HG03432 (cell line): ENCODE measurements around the gene RIMBP3C.
A peak's percentile ranks its signal among the peaks of the same experiment; 100 is the strongest.
"Not testable (repeated sequence)": the region's sequence is repeated elsewhere in the genome, so short reads cannot be mapped to it uniquely, and the experiment has no call there.

ENCODE experiments used
- ATAC-seq: cut with Tn5 transposase; IDR thresholded peaks from one replicate; pipeline ENCODE4 v1.9.1; 2021; ENCODE audit warnings: mild to moderate bottlenecking, moderate library complexity; ENCODE audit not compliant: unreplicated experiment

RIMBP3C gene

DNA sequence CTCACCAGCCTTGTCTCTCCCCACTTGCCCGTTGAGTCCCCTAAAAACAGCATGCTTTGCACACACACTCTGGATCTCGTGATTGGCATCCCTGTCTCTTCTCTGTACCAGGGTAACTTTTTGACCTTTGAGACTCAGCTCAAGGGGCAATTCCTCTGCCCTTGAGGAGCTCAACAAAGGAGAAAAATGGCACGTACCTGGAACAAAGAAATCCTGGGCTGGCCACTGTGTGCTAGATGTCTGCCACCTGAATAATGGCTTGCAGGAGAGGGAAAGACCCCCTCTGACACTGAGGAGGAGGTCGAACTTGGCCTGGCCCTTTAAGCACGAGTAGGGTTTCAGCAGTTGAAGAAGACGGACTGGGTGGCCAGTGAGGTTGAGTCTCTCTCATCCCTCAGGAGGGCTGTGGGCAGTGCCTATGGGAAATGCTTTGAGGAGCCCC, 22.1 kb upstream of the RIMBP3C start:
- ATAC-seq: no peak

DNA sequence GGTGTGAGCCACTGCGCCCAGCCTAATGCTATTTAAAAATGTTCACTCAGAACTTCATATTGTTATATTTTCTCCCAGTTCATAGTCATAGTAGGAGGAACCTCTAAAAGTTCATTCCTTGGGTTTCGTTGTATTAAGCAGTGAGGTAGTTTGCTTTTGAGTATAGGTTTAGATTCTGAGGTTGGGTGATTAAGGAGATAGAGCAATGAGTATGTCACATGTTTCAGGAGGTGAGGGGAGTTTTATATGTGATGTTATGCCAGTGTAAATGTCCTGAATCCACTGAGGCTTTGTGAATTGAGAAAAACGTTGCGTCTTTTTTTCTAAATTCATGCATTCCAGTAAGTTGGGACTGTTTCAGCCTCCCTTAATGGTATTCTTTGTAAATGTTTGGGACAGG, 20.4 kb upstream of the RIMBP3C start:
- no peak for ATAC-seq

GRCh38 chr22:21570398-21570797, 19.1 kb upstream of the RIMBP3C start:
- ATAC-seq: no peak

DNA sequence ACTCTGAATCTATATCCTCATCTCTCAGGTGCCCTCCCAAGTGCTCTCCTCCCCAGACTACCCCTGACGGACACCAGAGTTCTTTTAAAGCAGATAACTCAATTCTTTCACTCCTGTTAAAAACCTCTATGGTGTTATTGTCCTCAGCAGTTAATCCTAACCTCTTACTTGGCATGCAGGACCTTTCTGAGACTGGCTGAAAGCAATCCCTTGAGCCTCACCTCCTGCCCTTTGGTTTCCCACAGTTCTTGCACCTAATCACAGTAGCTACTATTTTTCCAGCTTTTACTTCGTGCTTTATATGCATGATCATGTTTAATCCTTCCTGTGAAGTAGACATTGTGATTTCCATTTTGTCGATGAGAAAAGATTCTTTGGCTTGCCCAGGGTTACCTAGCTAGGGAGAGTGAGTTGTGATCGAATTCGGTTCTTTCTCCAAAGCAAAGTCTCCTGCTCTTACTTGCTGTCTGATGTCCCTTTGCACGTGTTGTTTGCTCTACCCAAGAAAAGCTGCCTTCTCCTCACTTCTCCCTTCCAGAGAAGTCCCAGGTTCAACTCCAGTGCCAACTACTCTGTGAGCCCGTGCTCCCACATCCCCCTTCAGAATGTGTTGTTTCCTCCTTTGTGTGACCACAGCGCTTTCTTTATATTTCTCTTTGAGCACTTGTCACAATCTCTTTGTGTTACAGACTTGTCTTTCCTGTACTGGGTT, 18.4 kb upstream of the RIMBP3C start:
- ATAC-seq: no peak

GRCh38 chr22:21569076-21569427, 17.8 kb upstream of the RIMBP3C start:
- not testable (repeated sequence) for ATAC-seq

- peak; percentile 5 for ATAC-seq
Observed at GRCh38 chr22:21568347-21569075, 17.2 kb upstream of the RIMBP3C start.

DNA sequence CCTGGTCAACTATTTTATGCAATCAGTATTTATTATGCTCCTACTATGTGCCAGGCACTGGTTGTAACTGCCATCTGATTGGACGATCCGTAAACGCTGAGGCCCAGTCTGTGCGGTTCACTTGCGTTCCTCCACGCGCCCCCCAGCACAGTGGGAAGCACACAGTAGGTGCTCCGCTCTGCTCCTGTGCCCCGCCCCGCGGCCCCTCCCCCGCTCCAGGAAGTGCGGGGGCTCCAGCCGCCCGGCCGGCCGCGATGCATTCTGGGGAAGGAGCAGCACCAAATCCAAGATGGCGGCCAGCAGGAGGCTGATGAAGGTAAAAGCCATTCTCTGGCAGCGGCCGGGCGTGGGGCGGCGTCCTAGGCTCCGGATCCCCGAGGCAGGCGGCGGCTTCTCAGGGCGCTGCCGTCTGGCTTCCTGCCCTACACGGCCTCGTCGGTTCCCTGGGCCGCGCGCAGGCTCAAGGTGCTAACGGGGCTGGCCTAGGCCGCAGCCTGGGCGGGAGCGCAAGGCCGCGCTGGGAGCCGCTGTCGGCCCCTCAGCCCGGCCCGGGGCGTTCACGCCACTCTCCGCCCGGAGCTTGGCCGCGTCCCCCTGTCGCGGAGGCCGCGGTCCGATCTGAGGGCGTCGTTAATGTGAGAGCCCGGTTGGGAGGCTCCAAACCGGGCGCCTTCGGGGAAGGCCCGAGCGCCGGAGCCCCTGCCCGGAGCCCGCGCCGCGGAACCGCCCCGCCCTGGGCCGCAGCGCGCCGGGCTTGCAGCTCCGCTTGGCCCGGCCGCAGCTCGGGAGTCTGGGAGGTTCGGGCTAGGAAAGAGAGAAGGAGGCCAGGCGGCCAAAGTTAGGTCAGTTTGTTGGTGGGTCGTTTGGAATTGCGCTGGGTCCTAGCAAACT, 16.4 kb upstream of the RIMBP3C start, which contains the start of gene UBE2L3:
UBE2L3 (plus strand) TSS at position 259 of the 891 bp plus-strand sequence; CDS start at position 290, 31 bp downstream.
- peak; percentile 80 for ATAC-seq

DNA sequence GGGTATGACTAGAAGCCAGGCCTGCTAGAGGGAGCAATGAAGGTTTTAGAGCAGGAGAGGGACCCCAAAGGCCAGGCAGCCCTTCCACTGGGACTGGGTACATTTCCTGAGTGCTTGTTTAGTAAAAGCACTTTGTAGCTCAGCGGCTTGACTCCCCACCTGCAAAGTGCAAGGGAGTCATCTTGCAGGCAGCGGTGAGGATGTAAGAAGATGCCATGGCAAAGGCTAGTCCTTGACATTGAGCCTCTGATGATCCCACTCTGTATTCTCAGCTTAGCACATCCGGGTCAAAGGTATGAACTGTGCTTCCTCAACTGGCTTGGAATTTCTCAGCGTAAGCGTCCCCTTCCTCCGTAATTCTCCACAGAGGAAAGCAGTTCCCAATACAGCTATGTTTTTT, 13.2 kb upstream of the RIMBP3C start:
- no peak for ATAC-seq

- ATAC-seq: no peak
Observed at GRCh38 chr22:21563912-21564311, 12.7 kb upstream of the RIMBP3C start.

DNA sequence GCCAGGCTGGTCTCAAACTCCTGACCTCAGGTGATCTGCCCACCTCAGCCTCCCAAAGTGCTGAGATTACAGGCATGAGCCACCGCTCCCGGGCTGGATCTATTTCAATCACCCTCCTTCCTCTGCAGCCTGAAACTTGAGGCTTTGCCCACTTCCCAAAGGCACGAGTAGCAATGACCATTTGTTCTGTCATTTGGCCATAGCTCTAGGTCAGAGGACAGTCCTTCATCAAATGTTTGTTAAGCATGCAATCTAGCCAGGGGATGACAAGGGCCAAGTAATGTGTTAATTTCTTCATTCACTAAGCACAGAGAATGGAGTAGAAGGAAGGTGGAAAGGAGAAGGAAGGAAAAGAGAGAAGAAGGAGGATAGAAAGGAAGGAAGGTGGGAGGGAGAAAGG, 9.4 kb upstream of the RIMBP3C start:
- ATAC-seq: not testable (repeated sequence)

GRCh38 chr22:21559345-21560125, 8.3 kb upstream of the RIMBP3C start:
- ATAC-seq: not testable (repeated sequence)

GRCh38 chr22:21550678-21551047, 598 bp downstream of the RIMBP3C start:
- peak; percentile 36 for ATAC-seq

DNA sequence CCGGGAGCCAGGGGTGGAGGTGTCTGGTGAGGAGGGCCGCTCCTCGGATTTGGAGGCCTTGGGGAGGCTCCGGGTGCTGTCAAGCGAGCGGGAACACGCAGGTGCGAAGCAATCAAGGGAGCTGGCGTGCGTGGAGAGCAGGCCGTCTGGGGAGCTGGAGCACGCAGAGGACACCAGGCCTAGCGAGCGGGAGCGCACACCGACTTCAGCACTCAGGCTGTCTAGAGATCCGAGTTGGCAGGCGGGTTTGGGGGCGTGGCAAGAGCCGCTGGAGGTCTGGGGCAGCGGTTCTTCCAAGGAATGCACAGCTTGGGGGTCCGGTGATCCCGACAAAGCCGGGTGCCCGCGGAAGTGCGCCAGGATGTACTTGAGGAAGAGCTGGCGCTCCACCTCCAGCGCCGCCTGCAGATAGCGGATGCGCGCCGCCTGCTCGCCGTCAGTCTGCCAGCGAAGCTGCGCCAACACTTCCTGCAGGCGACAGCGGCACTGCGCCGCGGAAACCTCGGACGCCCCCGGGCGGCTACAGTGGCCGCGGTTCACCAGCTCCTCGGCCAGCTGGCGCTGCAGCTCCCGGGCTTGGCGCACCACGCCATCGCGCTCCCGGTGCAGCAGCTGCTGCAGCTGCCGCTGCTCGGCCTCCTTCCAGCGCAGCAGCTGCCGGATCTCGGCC, 1.1 kb downstream of the RIMBP3C start:
- ATAC-seq: peak; percentile 71

GRCh38 chr22:21549558-21549957, 1.7 kb downstream of the RIMBP3C start:
- ATAC-seq: not testable (repeated sequence)

DNA sequence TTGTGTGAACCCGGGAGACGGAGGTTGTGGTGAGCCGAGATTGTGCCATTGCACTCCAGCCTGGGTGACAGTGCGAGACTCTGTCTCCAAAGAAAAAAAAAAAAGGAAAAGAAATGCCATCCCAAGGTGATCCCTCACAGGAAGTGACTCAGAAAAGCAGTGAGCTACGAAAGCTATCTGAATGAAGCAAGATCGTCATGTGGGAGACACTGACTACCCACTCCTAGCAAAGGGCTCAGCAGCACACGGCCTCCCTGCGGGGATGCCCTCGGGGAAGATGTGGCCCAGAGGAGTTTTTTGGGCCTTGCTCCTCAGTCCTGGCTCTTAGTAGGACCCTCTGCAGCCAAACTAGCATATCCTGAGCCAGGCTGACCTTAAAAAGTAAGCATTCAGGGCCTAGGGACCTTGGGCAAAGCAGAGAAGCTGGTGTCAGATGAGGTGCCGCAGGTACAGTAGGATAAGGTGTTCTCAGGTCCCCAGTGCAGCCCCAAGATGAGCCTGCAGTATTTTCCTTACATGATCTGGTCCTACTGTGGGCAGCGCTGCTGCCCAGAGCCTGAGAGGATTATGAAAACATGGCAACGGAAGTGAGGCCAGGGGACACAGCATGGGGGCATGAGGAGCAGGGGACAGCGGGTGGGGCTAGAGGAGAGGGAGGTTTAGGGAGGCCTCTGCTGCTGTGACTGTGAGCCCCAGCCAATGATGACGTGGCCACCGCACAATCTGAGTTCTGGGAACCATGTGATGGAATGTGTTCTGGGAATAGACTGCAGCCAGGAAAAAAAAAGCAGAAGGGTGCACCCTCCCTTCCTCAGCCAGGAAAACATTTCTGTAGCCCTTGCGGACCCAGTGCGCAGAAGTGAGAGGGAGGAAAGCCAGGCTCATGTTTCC, 6.6 kb downstream of the RIMBP3C start:
- ATAC-seq: not testable (repeated sequence)

GRCh38 chr22:21539862-21540261, 11.4 kb downstream of the RIMBP3C start:
- not testable (repeated sequence) for ATAC-seq

DNA sequence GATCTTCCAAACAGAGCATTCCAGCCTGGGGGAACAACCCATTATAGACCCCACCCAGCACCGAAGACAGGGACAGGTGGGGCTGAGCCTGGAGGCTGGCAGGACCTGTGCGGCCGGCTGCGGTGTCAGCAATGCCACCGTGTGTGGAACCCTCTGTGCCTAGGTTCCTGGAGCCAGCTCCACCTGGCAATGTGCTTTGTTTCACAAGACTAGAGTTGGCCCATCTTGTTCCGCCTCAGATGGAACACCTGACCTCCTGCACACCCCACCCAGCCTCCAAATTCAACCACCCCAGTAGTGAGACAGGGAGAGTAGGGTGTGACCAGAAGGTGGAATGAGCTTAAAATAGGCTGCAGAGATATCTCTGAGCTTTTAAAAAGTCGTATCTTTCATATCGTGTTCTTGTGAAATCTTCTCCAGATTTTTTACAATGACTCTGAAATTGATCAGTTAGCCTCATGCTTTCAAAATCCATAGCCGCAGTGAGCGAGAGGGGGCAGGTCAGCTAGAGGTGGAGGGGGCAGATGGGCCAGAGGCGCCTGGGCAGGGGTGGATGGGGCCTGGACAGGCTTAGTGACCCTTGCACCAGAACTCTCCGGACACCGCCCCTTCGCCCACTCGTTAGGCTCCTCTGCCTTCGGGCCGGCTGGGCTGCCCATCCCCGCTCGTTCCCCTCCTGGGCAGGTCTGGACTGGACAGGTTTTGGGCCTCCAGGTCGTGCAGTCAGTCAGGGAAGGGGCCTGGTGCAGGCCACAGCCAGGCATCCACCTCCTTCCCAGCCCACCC, 18.2 kb downstream of the RIMBP3C start:
- ATAC-seq: not testable (repeated sequence)

- ATAC-seq: not testable (repeated sequence)
Observed at GRCh38 chr22:21531525-21531924, 19.7 kb downstream of the RIMBP3C start.
